Stimulated activated effector memory CD8-positive, alpha-beta T cell treated with anti-CD3 and anti-CD28 coated beads, Interleukin-12 subunit alpha, Interleukin-12 subunit beta, amount 100 ng/mL, for 72 hours (primary cell): Measurements from ENCODE around the gene CCDC85C.
A peak's percentile ranks its signal among the peaks of the same experiment; 100 is the strongest.

ENCODE experiments used
- ATAC-seq: fragments of 150-1000 bp; cut with Tn5 transposase; 2 replicates; pipeline ENCODE4 v1.10.0; 2021
- DNase-seq, 2 donors: peaks; one replicate each; pipeline ENCODE4 v3.0.0; 2021 to 2022; ENCODE audit warnings: low spot score in 2 of 2
- H3K27ac Mint-ChIP-seq: one replicate; pipeline ENCODE4 v1.8.0; 2022; ENCODE audit warnings: mild to moderate bottlenecking, mixed read lengths
- H3K36me3 Mint-ChIP-seq: one replicate; pipeline ENCODE4 v1.8.0; 2022; ENCODE audit warnings: mild to moderate bottlenecking, mixed read lengths
- H3K4me1 Mint-ChIP-seq: one replicate; pipeline ENCODE4 v1.8.0; 2022; ENCODE audit warnings: mixed read lengths
- H3K4me3 Mint-ChIP-seq: one replicate; pipeline ENCODE4 v1.8.0; 2022; ENCODE audit warnings: mild to moderate bottlenecking, mixed read lengths
- H3K9me3 Mint-ChIP-seq: one replicate; pipeline ENCODE4 v1.8.0; 2022; ENCODE audit warnings: mixed read lengths

CCDC85C gene

DNA sequence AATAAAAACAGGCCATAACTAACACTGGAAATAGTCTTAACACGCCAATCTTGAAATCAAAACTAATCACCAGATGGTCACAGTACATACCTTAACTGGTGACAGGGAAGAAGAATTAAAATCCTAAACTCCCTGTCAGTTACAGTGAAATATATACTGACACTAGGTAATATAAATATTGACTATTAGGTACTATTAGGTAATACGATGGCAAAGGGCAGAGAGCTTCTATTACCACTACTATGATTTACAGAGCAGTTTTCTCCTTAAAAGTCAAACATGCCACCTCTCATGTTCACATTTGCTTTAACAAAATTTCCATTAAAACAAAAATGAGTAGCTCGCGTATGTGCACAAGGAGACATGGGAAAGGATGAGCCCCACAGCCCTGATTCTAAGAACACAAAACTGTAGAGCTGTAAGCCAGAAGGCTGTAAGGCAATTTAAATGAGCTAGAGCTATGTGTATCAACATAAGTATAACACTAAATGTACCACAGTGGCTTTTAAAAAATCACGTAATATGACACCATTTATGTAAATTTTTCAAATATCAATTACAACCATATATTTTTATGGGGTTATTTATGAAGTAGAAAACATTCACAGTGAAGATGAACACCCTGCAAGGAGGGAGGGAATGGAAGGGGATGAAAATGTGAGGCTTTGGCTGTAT is 142.5 kb downstream of the CCDC85C start:
- Mint-ChIP-seq H3K4me3 (no peak overlapping the region), H3K4me1 (peaks cover 17% of the 10 kb centered on the region), H3K36me3 (peaks cover 66% of the 10 kb centered on the region), H3K9me3 (no peaks in the 10 kb centered on the region), H3K27ac (peak overlapping the region; percentile 36)
- no peak for DNase-seq
- ATAC-seq: no peak

DNA sequence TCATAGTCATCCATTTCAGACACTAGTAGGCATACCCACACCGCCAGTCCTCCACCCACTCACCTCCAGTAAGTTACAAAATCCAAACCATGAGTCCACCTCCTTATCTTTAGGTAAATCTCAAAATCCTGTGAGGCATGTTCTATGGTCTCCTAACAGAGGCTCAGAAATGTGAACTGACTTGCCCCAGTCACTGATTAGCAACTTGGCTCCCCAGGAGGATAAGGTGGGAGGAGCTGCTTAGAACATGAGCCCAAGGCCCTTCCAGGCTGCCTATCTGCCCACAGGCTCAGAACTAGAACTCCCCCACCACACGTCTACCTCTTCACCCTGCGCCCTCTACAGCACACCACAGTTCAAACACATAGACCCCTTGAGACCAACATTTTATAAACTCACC is 143.2 kb downstream of the CCDC85C start:
- Mint-ChIP-seq H3K36me3 (peaks cover 74% of the 10 kb centered on the region), H3K4me3 (no peak overlapping the region), H3K9me3 (no peaks in the 10 kb centered on the region), H3K27ac (peak overlapping the region; percentile 23), H3K4me1 (peaks cover 12% of the 10 kb centered on the region)
- ATAC-seq (no peak), DNase-seq (no peak)

DNA sequence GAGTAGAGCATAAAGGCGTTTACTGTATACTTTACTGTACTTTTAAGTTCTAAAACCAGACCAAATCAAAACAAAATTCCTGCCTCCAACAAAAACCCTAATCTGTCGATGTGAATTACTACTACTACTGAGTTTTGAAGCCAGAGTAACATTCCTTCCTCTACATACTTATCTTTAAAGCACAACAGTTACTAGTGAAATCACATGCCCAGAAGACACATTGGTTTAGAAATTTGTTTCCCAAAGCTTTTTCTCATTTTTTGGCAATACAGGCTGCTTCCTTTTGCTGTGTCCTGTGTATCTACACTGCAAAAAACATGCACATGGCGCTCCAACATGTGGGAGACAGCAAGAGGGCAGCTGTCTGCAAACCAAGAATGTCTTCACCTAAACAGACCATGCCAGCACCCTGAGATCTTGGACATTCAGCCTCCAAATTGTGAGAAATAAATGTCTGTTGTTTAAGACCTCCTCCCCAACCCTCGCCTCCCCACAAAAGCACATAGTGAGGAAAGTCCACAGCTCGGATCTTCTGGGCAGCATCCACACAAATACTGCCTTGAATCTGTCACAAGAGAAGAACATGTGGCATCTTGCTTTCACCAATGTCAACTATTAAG is 144.4 kb downstream of the CCDC85C start:
- no peaks in the 10 kb centered on the region for H3K9me3 Mint-ChIP-seq
- peaks cover 12% of the 10 kb centered on the region for H3K4me1 Mint-ChIP-seq
- no peak for ATAC-seq
- no peak overlapping the region for H3K4me3 Mint-ChIP-seq
- H3K36me3 Mint-ChIP-seq: peaks cover 70% of the 10 kb centered on the region
- no peak for DNase-seq
- H3K27ac Mint-ChIP-seq: peak overlapping the region; percentile 23

DNA sequence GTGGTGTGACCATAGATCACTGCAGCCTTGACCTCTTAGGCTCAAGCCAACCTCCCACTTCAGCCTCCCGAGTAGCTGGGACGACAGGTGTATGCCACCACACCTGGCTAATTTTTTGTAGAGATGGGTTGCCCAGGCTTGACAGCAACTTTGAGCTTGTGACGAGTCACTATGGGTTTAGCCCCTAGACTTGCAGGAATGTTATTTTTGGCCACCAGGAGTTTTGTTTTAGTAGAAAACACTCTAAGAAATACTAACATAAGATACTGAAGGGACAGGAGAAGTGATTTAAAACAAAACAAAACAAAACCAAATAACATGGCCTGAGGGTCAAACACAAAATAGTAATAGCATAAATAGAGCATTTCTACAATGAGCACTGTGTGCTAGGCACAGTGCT is 149.8 kb downstream of the CCDC85C start:
- H3K27ac Mint-ChIP-seq: no peak overlapping the region
- no peak for ATAC-seq
- H3K4me1 Mint-ChIP-seq: peaks cover 7% of the 10 kb centered on the region
- H3K9me3 Mint-ChIP-seq: no peaks in the 10 kb centered on the region
- DNase-seq: no peak
- H3K36me3 Mint-ChIP-seq: peaks cover 63% of the 10 kb centered on the region
- H3K4me3 Mint-ChIP-seq: no peak overlapping the region

DNA sequence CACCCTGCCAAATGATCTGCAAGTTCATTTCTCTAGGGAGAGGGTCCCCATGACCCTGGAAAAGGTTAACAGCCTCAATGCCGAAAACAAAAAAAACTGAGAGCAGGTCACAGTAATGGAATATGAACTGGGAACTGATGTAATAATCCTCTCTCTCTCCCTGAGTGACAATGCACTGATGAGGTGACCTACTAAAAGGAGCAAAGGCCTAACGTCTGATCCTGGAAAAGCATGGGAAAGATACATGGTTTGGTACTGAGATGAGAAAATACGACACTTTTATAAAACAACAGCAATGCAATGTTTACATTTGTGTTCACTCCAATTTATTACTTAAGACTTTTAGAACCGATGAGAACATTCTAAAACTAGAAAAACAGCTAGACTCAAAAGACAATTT is 151.0 kb downstream of the CCDC85C start:
- H3K27ac Mint-ChIP-seq: no peak overlapping the region
- peaks cover 63% of the 10 kb centered on the region for H3K36me3 Mint-ChIP-seq
- DNase-seq (no peak), ATAC-seq (no peak)
- no peaks in the 10 kb centered on the region for H3K9me3 Mint-ChIP-seq
- H3K4me3 Mint-ChIP-seq: no peak overlapping the region
- H3K4me1 Mint-ChIP-seq: peaks cover 14% of the 10 kb centered on the region

DNA sequence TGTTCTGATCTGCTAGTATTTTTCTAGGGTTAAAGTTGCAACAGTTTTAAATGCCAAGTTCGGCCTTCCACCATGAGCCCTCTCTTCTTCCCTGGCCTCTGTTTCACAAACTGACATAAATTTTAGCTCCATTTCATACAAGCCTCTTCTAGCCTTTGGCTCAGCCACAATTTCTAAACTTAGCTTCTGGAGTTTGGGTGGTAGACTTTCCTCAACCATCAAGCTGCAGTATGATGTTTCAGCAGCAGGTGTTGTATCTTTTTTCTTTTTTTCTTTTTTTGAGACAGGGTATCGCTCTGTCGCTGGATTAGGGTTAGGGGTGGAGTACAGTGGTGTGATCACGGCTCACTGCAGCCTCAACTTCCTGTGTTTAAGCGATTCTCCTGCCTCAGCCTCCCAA is 152.8 kb downstream of the CCDC85C start:
- peak overlapping the region; percentile 70 for H3K27ac Mint-ChIP-seq
- no peak for DNase-seq
- peaks cover 14% of the 10 kb centered on the region for H3K4me1 Mint-ChIP-seq
- H3K36me3 Mint-ChIP-seq: peaks cover 63% of the 10 kb centered on the region
- no peak overlapping the region for H3K4me3 Mint-ChIP-seq
- ATAC-seq: no peak
- H3K9me3 Mint-ChIP-seq: no peaks in the 10 kb centered on the region

DNA sequence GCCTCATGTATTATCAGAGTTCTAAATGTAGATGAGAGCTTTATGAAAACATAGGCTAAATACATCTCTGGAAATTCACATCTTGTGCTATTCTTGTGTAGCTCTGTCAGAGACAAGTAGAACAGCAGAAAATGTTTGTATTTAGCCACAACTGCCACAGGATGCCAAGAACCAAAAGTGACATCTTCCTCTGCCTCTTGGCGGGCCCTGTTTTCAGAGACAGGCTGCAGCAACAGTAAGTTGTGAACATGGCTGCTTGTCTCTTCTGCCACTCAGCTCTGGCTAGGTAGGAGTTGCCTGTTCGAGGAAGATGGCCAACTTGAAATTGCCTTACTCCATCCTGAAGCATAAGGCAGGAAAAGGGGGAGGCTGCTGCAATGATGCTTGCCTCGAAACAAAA is 153.7 kb downstream of the CCDC85C start:
- no peaks in the 10 kb centered on the region for H3K9me3 Mint-ChIP-seq
- no peak for DNase-seq
- no peak for ATAC-seq
- peaks cover 59% of the 10 kb centered on the region for H3K36me3 Mint-ChIP-seq
- no peak overlapping the region for H3K4me3 Mint-ChIP-seq
- H3K27ac Mint-ChIP-seq: peak overlapping the region; percentile 37
- H3K4me1 Mint-ChIP-seq: peaks cover 14% of the 10 kb centered on the region
